Mesendoderm (in vitro differentiated cells): ENCODE data around the gene NAALADL1.

ENCODE experiments used
- DNase-seq: peaks from one replicate; pipeline ENCODE4 v3.0.0; 2013
- H2AK5ac ChIP-seq: 2 replicates; pipeline ENCODE4 v1.6.1; 2013; ENCODE audit warnings: low read length, inconsistent platforms
- H2BK120ac ChIP-seq: 2 replicates; pipeline ENCODE4 v1.6.1; 2013; ENCODE audit warnings: low read depth, mild to moderate bottlenecking, low read length, moderate library complexity, mixed read lengths
- H2BK15ac ChIP-seq: replicated peaks from 2 replicates; pipeline ENCODE4 v1.6.1; 2013; ENCODE audit warnings: low read depth, mild to moderate bottlenecking, moderate library complexity
- H2BK5ac ChIP-seq: 2 replicates; pipeline ENCODE4 v1.6.1; 2013; ENCODE audit warnings: low read length, inconsistent platforms
- H3K18ac ChIP-seq: 2 replicates; pipeline ENCODE4 v1.6.1; 2013; ENCODE audit warnings: mild to moderate bottlenecking, low read length, mixed read lengths
- H3K23ac ChIP-seq: one replicate; pipeline ENCODE4 v1.6.1; 2013; ENCODE audit warnings: low read length
- H3K27ac ChIP-seq: 2 replicates; pipeline ENCODE4 v1.5.1; 2013; ENCODE audit warnings: low read depth, mild to moderate bottlenecking, inconsistent platforms, low read length, moderate library complexity
- H3K27me3 ChIP-seq: 2 replicates; pipeline ENCODE4 v1.6.1; 2013; ENCODE audit warnings: low read length, control low read depth, mild to moderate bottlenecking, inconsistent platforms; ENCODE audit not compliant: insufficient read depth, poor library complexity
- H3K36me3 ChIP-seq: 2 replicates; pipeline ENCODE4 v1.6.1; 2013; ENCODE audit warnings: low read length, inconsistent platforms; ENCODE audit not compliant: control insufficient read depth, insufficient read depth
- H3K4ac ChIP-seq: one replicate; pipeline ENCODE4 v1.6.1; 2013; ENCODE audit warnings: low read depth, mild to moderate bottlenecking, low read length, moderate library complexity
- H3K4me1 ChIP-seq: 2 replicates; pipeline ENCODE4 v1.6.1; 2013; ENCODE audit warnings: low read depth, low read length, inconsistent platforms; ENCODE audit not compliant: control insufficient read depth
- H3K4me2 ChIP-seq: 2 replicates; pipeline ENCODE4 v1.6.1; 2013; ENCODE audit warnings: low read length
- H3K4me3 ChIP-seq: 2 replicates; pipeline ENCODE4 v1.5.1; 2013; ENCODE audit warnings: mild to moderate bottlenecking, low read length
- H3K56ac ChIP-seq: one replicate; pipeline ENCODE4 v1.6.1; 2013; ENCODE audit warnings: low read length
- H3K79me1 ChIP-seq: 2 replicates; pipeline ENCODE4 v1.6.1; 2013; ENCODE audit warnings: low read length, inconsistent platforms
- H3K79me2 ChIP-seq: 2 replicates; pipeline ENCODE4 v1.6.1; 2013; ENCODE audit warnings: mild to moderate bottlenecking, low read length; ENCODE audit not compliant: control insufficient read depth, insufficient read depth
- H3K9ac ChIP-seq: 2 replicates; pipeline ENCODE4 v1.6.1; 2013; ENCODE audit warnings: low read length, inconsistent platforms
- H4K5ac ChIP-seq: one replicate; pipeline ENCODE4 v1.6.1; 2013; ENCODE audit warnings: low read length
- H4K8ac ChIP-seq: one replicate; pipeline ENCODE4 v1.6.1; 2013; ENCODE audit warnings: low read depth, mild to moderate bottlenecking, control low read depth, low read length, moderate library complexity
- WGBS: extraction: QIAGEN DNeasy Blood & Tissue Kit; methylation state at CpG from one replicate; pipeline ENCODE4 v1.1.7; 2013; ENCODE audit warnings: low lambda C conversion rate, missing lambda C conversion rate; ENCODE audit not compliant: insufficient coverage; ENCODE audit errors: extremely low coverage; 5-methylcytosine and 5-hydroxymethylcytosine counted together

The NAALADL1 gene

GRCh38 chr11:65090628-65091027, 32.3 kb upstream of the NAALADL1 start:
- Histone ChIP-seq H3K36me3 (no peaks in the 10 kb centered on the region), H3K79me1 (no peaks in the 10 kb centered on the region), H3K4ac (no peak overlapping the region), H3K4me1 (no peaks in the 10 kb centered on the region), H2BK120ac (no peak overlapping the region), H2AK5ac (no peak overlapping the region), H3K4me3 (no peak overlapping the region), H3K9ac (no peak overlapping the region), H3K4me2 (no peak overlapping the region), H3K18ac (no peak overlapping the region), H4K5ac (no peak overlapping the region), H3K27me3 (no peaks in the 10 kb centered on the region), H2BK15ac (no peak overlapping the region), H3K56ac (no peak overlapping the region), H4K8ac (no peak overlapping the region), H2BK5ac (no peak overlapping the region), H3K23ac (no peak overlapping the region), H3K27ac (no peak overlapping the region), H3K79me2 (no peaks in the 10 kb centered on the region)
- WGBS = no CpG with 5 or more reads among the region's 4 CpGs
- DNase-seq = no peak

GRCh38 chr11:65089621-65090020, 31.3 kb upstream of the NAALADL1 start:
- no peak overlapping the region for H3K9ac ChIP-seq
- no peak overlapping the region for H3K18ac ChIP-seq
- WGBS = no CpG with 5 or more reads among the region's 4 CpGs
- no peak overlapping the region for H3K27ac ChIP-seq
- no peak overlapping the region for H3K4me2 ChIP-seq
- H2BK15ac ChIP-seq = no peak overlapping the region
- no peak overlapping the region for H3K23ac ChIP-seq
- H3K4ac ChIP-seq = no peak overlapping the region
- H3K27me3 ChIP-seq = no peaks in the 10 kb centered on the region
- no peak for DNase-seq
- H4K5ac ChIP-seq = no peak overlapping the region
- H2BK5ac ChIP-seq = no peak overlapping the region
- H4K8ac ChIP-seq = no peak overlapping the region
- H3K4me1 ChIP-seq = no peaks in the 10 kb centered on the region
- H3K79me2 ChIP-seq = no peaks in the 10 kb centered on the region
- peaks cover 5% of the 10 kb centered on the region for H3K79me1 ChIP-seq
- H3K4me3 ChIP-seq = no peak overlapping the region
- H2BK120ac ChIP-seq = no peak overlapping the region
- H2AK5ac ChIP-seq = no peak overlapping the region
- H3K36me3 ChIP-seq = no peaks in the 10 kb centered on the region
- H3K56ac ChIP-seq = no peak overlapping the region

- Histone ChIP-seq H3K4me3 (no peak overlapping the region), H3K36me3 (no peaks in the 10 kb centered on the region), H3K4ac (no peak overlapping the region), H3K18ac (no peak overlapping the region), H3K4me1 (peaks cover 2% of the 10 kb centered on the region), H3K4me2 (no peak overlapping the region), H3K79me1 (peaks cover 14% of the 10 kb centered on the region), H2BK5ac (no peak overlapping the region), H4K8ac (no peak overlapping the region), H2AK5ac (no peak overlapping the region), H3K9ac (no peak overlapping the region), H3K79me2 (peaks cover 10% of the 10 kb centered on the region), H4K5ac (no peak overlapping the region), H3K23ac (no peak overlapping the region), H2BK15ac (no peak overlapping the region), H3K27ac (no peak overlapping the region), H2BK120ac (no peak overlapping the region), H3K27me3 (no peaks in the 10 kb centered on the region), H3K56ac (no peak overlapping the region)
- no peak for DNase-seq
- WGBS = no CpG with 5 or more reads among the region's 15 CpGs
Measured at GRCh38 chr11:65087827-65088226, 29.5 kb upstream of the NAALADL1 start.

- peaks cover 16% of the 10 kb centered on the region for H3K79me1 ChIP-seq
- peaks cover 14% of the 10 kb centered on the region for H3K79me2 ChIP-seq
- no CpG with 5 or more reads among the region's 11 CpGs for WGBS
- no peak overlapping the region for H4K5ac ChIP-seq
- H2BK5ac ChIP-seq = no peak overlapping the region
- H3K4me1 ChIP-seq = peaks cover 2% of the 10 kb centered on the region
- no peak overlapping the region for H3K18ac ChIP-seq
- no peak for DNase-seq
- no peak overlapping the region for H2BK120ac ChIP-seq
- H2BK15ac ChIP-seq = no peak overlapping the region
- no peak overlapping the region for H3K4ac ChIP-seq
- H4K8ac ChIP-seq = no peak overlapping the region
- no peak overlapping the region for H3K9ac ChIP-seq
- H3K27ac ChIP-seq = no peak overlapping the region
- H3K23ac ChIP-seq = no peak overlapping the region
- H3K4me3 ChIP-seq = no peak overlapping the region
- no peak overlapping the region for H3K56ac ChIP-seq
- H2AK5ac ChIP-seq = no peak overlapping the region
- no peak overlapping the region for H3K4me2 ChIP-seq
- H3K36me3 ChIP-seq = no peaks in the 10 kb centered on the region
- no peaks in the 10 kb centered on the region for H3K27me3 ChIP-seq
Measured at GRCh38 chr11:65087216-65087615, 28.9 kb upstream of the NAALADL1 start.

- Histone ChIP-seq H3K23ac (no peak overlapping the region), H2AK5ac (no peak overlapping the region), H3K4me2 (no peak overlapping the region), H2BK15ac (no peak overlapping the region), H2BK5ac (no peak overlapping the region), H3K79me1 (peaks cover 18% of the 10 kb centered on the region), H3K4ac (no peak overlapping the region), H3K36me3 (no peaks in the 10 kb centered on the region), H3K18ac (no peak overlapping the region), H3K79me2 (peaks cover 18% of the 10 kb centered on the region), H3K4me1 (peaks cover 2% of the 10 kb centered on the region), H2BK120ac (no peak overlapping the region), H3K27ac (no peak overlapping the region), H4K8ac (no peak overlapping the region), H3K9ac (no peak overlapping the region), H3K27me3 (no peaks in the 10 kb centered on the region), H3K56ac (no peak overlapping the region), H4K5ac (no peak overlapping the region), H3K4me3 (no peak overlapping the region)
- WGBS = no CpG with 5 or more reads among the region's 9 CpGs
- DNase-seq = no peak
Measured at GRCh38 chr11:65086809-65087208, 28.5 kb upstream of the NAALADL1 start.

- Histone ChIP-seq H3K27me3 (no peaks in the 10 kb centered on the region), H3K4ac (no peak overlapping the region), H3K56ac (no peak overlapping the region), H2BK15ac (no peak overlapping the region), H3K79me1 (peaks cover 23% of the 10 kb centered on the region), H3K4me1 (peaks cover 2% of the 10 kb centered on the region), H3K4me3 (no peak overlapping the region), H2BK5ac (no peak overlapping the region), H3K4me2 (no peak overlapping the region), H3K79me2 (peaks cover 22% of the 10 kb centered on the region), H4K8ac (no peak overlapping the region), H3K9ac (no peak overlapping the region), H3K18ac (no peak overlapping the region), H4K5ac (no peak overlapping the region), H2BK120ac (no peak overlapping the region), H3K23ac (no peak overlapping the region), H3K27ac (no peak overlapping the region), H3K36me3 (peaks cover 4% of the 10 kb centered on the region), H2AK5ac (no peak overlapping the region)
- DNase-seq = no peak
- WGBS = no CpG with 5 or more reads among the region's 4 CpGs
Measured at GRCh38 chr11:65085446-65085845, 27.1 kb upstream of the NAALADL1 start.
